T-helper 2 cell treated with Interferon-gamma antibody and Interleukin-4, amounts not matched to agents 5 μg/mL and 100 μg/mL, for 36 hours (primary cell): ENCODE data around the gene AKT2.

Source experiments
- DNase-seq: peaks from one replicate; pipeline ENCODE4 v3.0.0; 2021; ENCODE audit warnings: low spot score
- H3K27ac Mint-ChIP-seq: one replicate; pipeline ENCODE4 v1.8.0; 2021; ENCODE audit warnings: mild to moderate bottlenecking, mixed read lengths
- H3K27me3 Mint-ChIP-seq: one replicate; pipeline ENCODE4 v1.8.0; 2021; ENCODE audit warnings: low read depth, mixed read lengths
- H3K36me3 Mint-ChIP-seq: one replicate; pipeline ENCODE4 v1.8.0; 2021; ENCODE audit warnings: low read depth, mixed read lengths
- H3K4me1 Mint-ChIP-seq: one replicate; pipeline ENCODE4 v1.8.0; 2021; ENCODE audit warnings: low read depth, mixed read lengths
- H3K4me3 Mint-ChIP-seq: one replicate; pipeline ENCODE4 v1.8.0; 2022; ENCODE audit warnings: mild to moderate bottlenecking, moderate library complexity, mixed read lengths
- H3K9me3 Mint-ChIP-seq: one replicate; pipeline ENCODE4 v1.8.0; 2021; ENCODE audit warnings: mixed read lengths

The AKT2 gene

DNA sequence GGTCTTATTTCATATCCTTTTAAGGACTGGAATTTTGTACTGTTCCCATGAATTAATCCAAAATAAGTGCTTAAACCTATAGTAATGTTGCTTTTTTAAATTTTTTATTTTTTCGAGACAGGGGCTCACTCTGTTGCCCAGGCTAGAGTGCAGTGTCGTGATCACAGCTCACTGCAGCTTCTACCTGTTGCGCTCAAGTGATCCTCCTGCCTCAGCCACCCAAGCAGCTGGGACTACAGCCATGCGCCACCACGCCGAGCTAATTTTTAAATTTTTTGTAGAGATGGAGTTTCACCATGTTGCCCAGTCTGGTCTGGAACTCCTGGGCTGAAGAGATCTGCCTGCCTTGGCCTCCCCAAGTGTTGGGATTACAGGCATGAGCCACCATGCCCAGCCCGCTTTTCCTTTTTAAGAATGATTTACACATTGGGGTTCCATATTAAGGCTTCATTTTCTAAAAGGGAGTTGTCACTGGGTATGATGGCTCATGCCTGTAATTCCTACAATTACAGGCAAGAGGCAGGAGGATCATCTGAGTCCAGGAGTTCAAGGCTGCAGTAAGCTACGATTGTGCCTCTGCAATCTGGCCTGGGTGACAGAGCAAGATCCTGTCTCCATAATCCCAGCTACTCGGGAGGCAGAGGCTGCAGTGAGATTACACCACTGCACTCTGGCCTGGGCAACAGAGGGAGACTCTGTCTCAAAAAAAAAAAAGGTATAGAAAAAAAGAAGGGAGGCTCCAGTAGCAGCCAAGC, 28.3 kb upstream of the AKT2 start:
- DNase-seq, result no peak
- Mint-ChIP-seq H3K27me3 (no peaks in the 10 kb centered on the region), H3K9me3 (no peaks in the 10 kb centered on the region), H3K27ac (no peak overlapping the region), H3K4me3 (no peak overlapping the region), H3K36me3 (peaks cover 1% of the 10 kb centered on the region), H3K4me1 (no peaks in the 10 kb centered on the region)

DNA sequence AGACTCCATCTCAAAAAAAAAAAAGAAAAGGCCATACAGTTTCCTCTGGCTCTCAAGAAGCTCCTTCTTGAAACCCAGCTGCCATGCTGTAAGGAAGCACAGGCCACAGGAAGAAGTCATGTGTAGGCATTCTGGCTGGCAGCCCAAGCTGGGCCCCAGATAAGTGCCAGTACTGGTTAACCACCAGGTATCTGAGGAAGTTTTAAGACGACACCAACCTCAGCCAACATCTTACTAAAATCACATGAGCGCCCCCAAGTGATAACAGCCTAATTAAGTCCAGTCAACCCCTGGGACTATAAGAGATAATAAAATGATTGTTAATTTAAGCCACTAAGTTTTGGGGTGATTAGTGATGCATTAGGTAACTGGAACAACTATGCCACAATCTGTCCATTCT, 27.4 kb upstream of the AKT2 start:
- Mint-ChIP-seq H3K27ac (no peak overlapping the region), H3K9me3 (no peaks in the 10 kb centered on the region), H3K4me1 (no peaks in the 10 kb centered on the region)

DNA sequence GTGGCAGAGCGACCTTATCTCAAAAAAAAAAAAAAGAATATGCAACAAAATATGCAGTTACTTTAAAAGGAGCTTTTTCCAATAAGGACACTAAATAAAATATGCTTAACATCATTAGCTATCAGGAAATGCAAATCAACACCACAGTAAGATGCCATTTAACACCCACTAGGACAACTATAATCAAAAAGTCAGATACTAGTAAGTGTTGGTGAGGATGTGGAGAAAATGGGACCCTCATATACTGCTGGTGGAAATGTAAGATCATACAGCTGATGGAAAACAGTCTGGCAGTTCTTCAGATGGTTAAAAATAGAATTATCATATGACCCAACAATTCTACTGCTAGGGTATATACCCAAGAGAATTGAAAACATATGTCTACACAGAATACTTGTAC, 24.5 kb upstream of the AKT2 start:
- no peaks in the 10 kb centered on the region for H3K36me3 Mint-ChIP-seq
- no peak overlapping the region for H3K27ac Mint-ChIP-seq
- no peaks in the 10 kb centered on the region for H3K9me3 Mint-ChIP-seq
- DNase-seq, result no peak
- H3K27me3 Mint-ChIP-seq, result no peaks in the 10 kb centered on the region
- peaks cover 1% of the 10 kb centered on the region for H3K4me1 Mint-ChIP-seq
- no peak overlapping the region for H3K4me3 Mint-ChIP-seq

More for the DNA sequence above, 27.4 kb upstream of the AKT2 start:
- Mint-ChIP-seq H3K27me3 (no peaks in the 10 kb centered on the region), H3K36me3 (no peaks in the 10 kb centered on the region), H3K4me3 (no peak overlapping the region)
- DNase-seq, result no peak

DNA sequence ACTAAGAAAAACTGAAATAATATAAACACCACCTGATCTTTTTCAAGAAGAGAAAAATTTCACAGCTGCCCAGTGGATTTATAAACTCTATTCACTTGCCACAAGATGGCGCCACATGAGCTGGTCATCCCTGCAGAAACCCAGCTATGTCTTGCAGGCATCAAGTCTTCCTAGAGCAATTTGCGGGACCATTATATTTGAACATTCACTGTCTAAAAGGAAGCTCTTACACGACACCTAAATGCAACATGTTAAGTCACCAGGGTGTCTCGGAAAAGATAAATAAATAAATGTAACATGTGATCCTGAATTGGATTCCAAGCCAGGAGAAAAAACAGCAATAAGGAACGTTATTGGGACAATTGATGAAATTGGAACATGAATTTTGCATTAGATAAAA, 20.3 kb upstream of the AKT2 start:
- no peaks in the 10 kb centered on the region for H3K27me3 Mint-ChIP-seq
- peaks cover 1% of the 10 kb centered on the region for H3K4me1 Mint-ChIP-seq
- no peak overlapping the region for H3K4me3 Mint-ChIP-seq
- H3K9me3 Mint-ChIP-seq, result no peaks in the 10 kb centered on the region
- H3K27ac Mint-ChIP-seq, result no peak overlapping the region
- H3K36me3 Mint-ChIP-seq, result no peaks in the 10 kb centered on the region
- DNase-seq, result peak; percentile 56

DNA sequence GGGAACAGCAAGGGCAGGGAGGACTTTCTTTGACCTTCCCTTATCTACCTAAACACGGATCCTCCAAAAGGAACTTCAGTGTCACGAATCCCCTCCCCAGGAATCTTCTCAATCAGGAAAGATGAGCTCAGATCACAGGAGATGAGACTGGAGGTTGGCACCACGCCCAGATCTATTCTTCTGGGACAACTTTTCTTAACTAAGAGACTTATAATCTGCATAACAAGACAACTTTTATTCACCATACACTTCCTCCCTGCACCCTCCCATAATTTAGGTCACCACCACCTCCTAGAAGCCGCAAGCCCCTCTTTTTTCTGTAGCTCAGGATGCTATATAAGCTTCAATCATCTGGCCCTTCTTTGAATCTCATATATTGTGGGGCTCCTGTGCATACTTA, 19.2 kb upstream of the AKT2 start:
- no peaks in the 10 kb centered on the region for H3K36me3 Mint-ChIP-seq
- no peak overlapping the region for H3K27ac Mint-ChIP-seq
- no peaks in the 10 kb centered on the region for H3K27me3 Mint-ChIP-seq
- DNase-seq, result no peak
- H3K4me1 Mint-ChIP-seq, result peaks cover 1% of the 10 kb centered on the region
- H3K4me3 Mint-ChIP-seq, result no peak overlapping the region
- no peaks in the 10 kb centered on the region for H3K9me3 Mint-ChIP-seq

DNA sequence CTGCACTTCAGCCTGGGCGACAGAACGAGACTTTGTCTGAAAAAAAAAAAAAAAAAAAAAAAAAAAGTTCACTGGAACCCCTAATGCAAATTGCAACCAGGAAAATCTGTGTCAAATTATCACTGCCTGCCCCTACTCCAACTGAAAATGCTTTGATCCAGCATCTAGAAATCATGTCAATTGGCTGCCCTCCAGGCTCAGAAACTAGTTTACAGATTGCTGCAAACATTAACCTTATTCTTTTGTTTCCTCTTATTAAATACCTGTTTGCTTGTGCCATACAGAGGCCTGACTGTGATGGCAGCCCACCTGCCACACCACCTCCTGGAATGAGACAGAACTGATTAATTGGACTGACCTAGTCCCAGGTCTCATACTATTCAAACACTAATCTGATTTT, 18.6 kb upstream of the AKT2 start:
- no peaks in the 10 kb centered on the region for H3K36me3 Mint-ChIP-seq

DNA sequence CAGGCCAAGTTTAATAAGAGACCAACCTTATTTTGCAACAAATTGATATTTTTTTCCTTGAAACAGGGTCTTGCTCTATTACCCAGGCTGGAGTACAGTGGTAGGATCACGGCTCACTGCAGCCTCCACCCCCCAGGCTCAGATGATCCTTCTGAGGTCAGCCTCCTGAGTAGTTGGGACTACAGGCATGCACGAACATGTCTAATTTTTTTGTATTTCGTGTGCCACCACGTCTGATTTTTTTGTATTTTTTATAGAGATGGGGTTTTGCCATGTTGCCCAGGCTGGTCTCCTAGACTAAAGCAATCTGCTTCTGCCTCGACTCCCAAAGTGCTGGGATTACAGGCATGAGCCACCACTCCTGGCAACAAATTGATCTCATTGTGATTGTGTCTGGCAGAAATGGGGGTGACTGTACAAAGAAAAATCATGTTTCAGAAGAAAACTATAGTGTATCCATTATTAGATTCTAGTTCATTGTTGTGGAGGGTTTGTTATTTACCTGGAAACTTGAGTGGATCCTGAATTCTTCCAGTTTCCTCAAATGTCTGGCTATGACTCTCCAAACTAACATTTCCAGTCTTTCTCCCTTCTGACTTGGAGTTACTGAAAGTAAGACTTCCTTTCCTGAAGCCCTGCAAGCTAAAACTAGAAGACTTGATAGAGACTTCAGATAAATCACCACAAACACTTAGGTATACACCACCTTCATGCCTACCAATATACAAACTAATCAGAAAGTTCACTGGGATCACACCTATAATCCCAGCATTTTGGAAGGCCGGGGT, 17.3 kb upstream of the AKT2 start:
- no peak overlapping the region for H3K27ac Mint-ChIP-seq
- H3K27me3 Mint-ChIP-seq, result no peaks in the 10 kb centered on the region
- no peak overlapping the region for H3K4me3 Mint-ChIP-seq
- H3K9me3 Mint-ChIP-seq, result no peaks in the 10 kb centered on the region
- DNase-seq, result no peak
- H3K36me3 Mint-ChIP-seq, result no peaks in the 10 kb centered on the region
- H3K4me1 Mint-ChIP-seq, result peaks cover 1% of the 10 kb centered on the region

More for the DNA sequence above, 18.6 kb upstream of the AKT2 start:
- Mint-ChIP-seq H3K4me1 (peaks cover 1% of the 10 kb centered on the region), H3K27ac (no peak overlapping the region), H3K27me3 (no peaks in the 10 kb centered on the region), H3K9me3 (no peaks in the 10 kb centered on the region), H3K4me3 (no peak overlapping the region)
- no peak for DNase-seq

DNA sequence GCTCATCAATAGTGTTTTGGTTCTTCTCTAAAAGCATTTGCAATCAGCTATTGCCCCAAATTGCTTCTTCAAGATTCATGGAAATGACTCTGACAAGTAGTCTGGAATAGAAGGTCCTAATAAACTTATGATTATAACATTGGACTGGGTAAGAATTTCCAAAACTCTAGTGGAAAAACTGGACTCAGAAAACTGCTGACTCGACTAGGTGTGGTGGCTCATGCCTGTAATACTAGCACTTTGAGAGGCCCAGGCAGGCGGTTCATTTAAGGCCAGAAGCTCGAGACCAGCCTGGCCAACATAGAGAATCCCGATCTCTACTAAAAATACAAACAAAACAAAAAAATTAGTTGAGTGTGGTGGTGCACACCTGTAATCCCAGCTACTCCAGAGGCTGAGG, 15.5 kb upstream of the AKT2 start:
- Mint-ChIP-seq H3K4me3 (no peak overlapping the region), H3K4me1 (peaks cover 1% of the 10 kb centered on the region), H3K9me3 (no peaks in the 10 kb centered on the region), H3K27me3 (no peaks in the 10 kb centered on the region), H3K27ac (no peak overlapping the region), H3K36me3 (no peaks in the 10 kb centered on the region)
- DNase-seq, result no peak

DNA sequence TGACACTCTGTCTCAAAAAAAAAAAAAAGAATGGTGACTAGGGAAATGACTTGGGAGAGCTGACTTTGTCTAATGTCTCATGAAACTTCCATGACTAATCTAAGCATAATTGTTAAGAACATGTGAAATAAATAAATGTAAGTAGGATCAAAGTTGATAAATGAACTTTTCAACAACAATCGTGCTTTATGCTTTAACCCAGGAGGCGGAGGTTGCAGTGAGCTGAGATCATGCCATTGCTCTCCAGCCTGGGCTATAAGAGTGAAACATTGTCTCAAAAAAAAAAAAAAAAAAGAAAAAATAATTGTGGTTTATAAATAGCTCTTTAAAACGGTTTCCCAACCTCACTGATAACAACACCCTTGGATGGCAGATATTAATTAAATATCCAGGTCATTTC, 12.9 kb upstream of the AKT2 start:
- DNase-seq, result no peak
- Mint-ChIP-seq H3K4me3 (no peak overlapping the region), H3K4me1 (no peaks in the 10 kb centered on the region), H3K27me3 (no peaks in the 10 kb centered on the region), H3K27ac (no peak overlapping the region), H3K9me3 (no peaks in the 10 kb centered on the region), H3K36me3 (no peaks in the 10 kb centered on the region)

DNA sequence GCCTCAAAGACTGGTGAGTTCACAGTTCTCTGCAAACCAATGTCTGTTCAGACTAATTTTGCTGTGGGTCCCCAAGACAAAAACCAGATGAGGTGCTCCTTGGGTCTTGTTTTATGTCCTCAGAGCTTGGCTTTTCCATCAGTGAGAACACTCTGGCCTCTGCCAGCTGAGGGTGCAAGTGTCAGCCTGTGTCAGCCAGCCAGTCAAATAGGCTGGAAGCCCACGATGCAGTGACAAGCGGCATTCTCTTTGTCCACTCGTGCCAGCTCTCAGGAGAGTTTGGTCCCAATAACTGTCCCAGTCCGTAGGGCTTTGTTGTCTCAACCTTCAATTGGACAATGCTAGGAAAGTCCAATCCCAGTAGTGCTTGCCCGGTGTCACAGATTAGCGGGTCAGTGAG, 9.4 kb upstream of the AKT2 start:
- Mint-ChIP-seq H3K27me3 (no peaks in the 10 kb centered on the region), H3K36me3 (no peaks in the 10 kb centered on the region), H3K9me3 (no peaks in the 10 kb centered on the region), H3K4me3 (no peak overlapping the region), H3K27ac (no peak overlapping the region), H3K4me1 (no peaks in the 10 kb centered on the region)
- DNase-seq, result no peak

DNA sequence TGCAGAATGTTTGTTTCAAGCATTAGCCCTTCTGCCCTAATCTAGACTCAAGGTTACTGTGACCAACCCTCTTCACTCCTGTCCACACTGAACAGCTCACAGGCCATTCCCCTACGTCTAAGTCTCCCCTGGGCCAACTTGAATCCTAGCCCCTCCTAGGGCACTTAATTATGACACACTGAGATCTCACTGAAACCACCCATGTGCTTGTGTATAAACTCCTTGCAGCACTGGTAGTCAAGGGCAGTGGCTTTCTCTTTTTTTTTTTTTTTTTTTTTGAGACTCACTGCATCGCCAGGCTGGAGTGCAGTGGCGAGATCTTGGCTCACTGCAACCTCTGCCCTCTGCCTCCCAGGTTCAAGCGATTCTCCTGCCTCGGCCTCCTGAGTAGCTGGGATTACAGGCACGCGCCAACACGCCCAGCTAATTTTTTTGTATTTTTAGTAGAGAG, 1.9 kb upstream of the AKT2 start:
- peaks cover 1% of the 10 kb centered on the region for H3K36me3 Mint-ChIP-seq
- no peaks in the 10 kb centered on the region for H3K27me3 Mint-ChIP-seq
- H3K9me3 Mint-ChIP-seq, result no peaks in the 10 kb centered on the region
- peak overlapping the region; percentile 92 for H3K4me3 Mint-ChIP-seq
- H3K27ac Mint-ChIP-seq, result peak overlapping the region; percentile 99
- peaks cover 26% of the 10 kb centered on the region for H3K4me1 Mint-ChIP-seq
- DNase-seq, result no peak

DNA sequence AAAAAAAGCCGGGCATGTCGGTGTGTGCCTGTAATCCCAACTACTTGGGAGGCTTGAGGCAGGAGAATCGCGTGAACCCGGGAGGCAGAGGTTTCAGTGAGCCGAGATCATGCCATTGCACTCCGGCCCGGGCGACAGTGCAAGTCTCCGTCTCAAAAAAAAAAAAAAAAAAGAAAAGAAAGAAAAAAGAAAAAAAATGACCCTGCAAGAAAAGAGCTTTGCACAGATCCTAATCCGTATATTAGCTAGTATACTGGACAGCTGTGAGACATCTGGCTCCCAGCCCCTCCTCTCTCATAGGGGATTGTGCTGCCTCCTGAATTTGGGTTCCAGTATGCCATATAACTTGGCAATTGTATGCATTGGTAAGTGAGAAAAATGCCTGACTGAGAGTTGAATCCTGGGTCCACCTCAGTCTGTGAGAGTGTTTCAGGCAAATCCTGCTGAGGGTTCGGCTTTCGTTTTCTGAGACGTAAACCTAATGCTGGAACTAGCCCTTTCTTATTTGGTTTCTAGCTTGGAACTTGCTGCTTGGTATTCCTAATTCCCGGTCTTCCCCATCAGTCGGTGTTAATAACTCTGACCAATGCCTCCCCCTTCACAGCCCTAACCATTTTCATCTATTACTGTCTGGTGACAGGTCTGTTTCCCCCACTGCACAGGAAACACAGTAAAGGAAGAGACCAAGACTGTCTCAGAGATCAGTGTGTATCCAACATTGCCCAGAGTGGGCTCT, 1.3 kb upstream of the AKT2 start:
- Mint-ChIP-seq H3K27me3 (no peaks in the 10 kb centered on the region), H3K9me3 (no peaks in the 10 kb centered on the region), H3K36me3 (peaks cover 1% of the 10 kb centered on the region), H3K27ac (peak overlapping the region; percentile 99), H3K4me3 (peak overlapping the region; percentile 92), H3K4me1 (peaks cover 26% of the 10 kb centered on the region)
- DNase-seq, result no peak

DNA sequence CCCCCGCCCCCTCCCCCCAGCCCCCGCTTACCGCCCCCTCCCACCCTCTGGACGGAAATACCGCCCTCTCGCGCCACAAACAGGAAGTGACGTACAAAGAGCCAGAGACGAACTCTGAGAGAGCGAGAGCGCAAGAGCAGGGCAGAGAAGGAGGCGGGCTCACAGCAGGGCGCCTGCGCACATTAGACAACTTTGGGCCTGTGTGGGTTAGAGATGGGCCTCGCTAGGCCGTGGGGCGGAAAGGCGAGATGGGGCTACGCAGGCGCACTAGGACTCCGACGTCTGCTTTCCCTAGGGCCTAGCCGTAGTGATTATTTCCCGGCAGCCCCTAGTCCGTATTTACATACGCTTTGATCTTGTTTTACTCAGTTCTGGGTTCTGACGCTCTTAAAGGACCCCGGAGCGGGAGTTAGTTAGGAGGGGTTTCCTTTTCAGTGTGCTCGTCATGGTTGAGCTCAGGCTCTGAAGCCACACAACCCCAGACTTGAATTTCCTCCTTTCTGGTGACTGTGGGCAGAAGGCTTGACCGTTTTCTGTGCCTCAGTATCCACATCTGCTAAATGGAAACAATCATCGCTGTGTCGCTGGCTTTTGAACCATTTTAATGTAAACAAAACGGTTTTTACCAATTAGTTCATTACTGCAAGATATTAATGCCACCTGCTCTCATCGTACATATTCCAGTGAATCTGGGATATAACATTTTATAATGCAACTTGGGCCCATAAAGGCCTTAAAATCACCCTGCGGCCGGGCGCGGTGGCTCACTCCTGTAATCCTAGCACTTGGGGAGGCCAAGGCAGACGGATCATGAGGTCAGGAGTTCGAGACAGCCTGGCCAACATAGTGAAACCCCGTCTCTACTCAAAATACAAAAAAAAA, 449 bp upstream of the AKT2 start:
- Mint-ChIP-seq H3K4me1 (peaks cover 27% of the 10 kb centered on the region), H3K36me3 (peaks cover 2% of the 10 kb centered on the region), H3K27me3 (no peaks in the 10 kb centered on the region), H3K4me3 (peak overlapping the region; percentile 92), H3K9me3 (no peaks in the 10 kb centered on the region), H3K27ac (peak overlapping the region; percentile 99)
- peak; percentile 100 for DNase-seq
